ENCODE measurements around the gene LRRN4.

LRRN4 gene

GRCh38 chr20:6030453-6031080 is 23.3 kb downstream of the LRRN4 start:
- no peak for DNase-seq (ENCODE audit: low read depth in 2 of 2)

DNA sequence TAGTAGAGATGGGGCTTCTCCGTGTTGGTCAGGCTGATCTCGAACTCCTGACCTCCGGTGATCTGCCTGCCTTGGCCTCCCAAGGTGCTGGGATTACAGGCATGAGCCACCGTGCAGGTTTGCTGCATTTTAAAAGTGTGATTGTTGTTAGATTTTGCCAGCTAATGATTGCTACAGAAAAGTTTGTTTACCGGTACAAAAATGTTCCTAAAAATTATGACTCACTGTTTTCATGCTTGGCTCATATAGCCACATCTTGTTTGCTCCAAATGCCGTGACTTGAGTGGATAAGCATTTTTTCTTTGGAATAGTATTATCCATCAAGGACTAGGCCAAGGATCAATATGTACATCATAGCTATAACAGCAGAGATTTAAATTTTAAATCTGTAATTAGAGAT is 24.3 kb downstream of the LRRN4 start:
- DNase-seq (ENCODE audit: low read depth in 2 of 2) = no peak

- no peak for DNase-seq (ENCODE audit: low read depth in 2 of 2)
These were observed 25.0 kb downstream of the LRRN4 start for GRCh38 chr20:6028818-6029217.

DNA sequence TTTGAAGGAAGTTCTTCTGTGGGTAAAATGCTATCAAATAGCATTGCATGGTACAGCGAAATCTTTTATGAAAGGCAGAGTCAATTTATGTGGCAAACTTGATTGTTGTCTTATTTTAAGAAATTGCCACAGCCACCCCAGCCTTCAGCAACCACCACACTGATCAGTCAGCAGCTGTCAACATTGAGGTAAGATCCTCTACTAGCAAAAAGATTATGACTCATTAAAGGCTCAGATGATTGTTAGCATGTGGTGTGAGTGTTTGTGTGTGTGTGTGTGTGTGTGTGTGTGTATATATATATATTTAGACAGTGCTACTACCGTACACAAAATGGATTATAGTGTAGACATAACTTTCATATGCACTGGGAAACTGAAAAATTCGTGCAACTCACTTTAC is 27.8 kb downstream of the LRRN4 start:
- DNase-seq (ENCODE audit: low read depth in 2 of 2) = no peak

DNA sequence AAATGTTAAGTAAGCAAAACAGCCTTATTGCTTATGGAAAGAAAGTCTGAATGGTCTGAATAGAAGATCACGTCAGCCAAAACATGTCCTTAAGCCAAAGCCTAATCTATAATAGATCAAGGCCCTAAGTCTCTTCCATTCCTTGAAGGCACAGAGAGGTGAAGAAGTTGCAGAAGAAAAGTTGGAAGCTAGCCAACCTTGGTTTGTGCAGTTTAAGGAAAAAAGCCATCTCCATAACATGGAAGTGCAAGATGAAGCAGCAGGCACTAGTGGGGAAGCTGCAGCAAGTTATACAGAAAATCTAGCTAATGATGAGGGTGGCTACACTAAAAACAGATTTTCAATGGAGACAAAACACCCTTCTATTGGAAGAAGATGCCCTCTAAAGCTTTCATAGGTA is 29.1 kb downstream of the LRRN4 start:
- DNase-seq (ENCODE audit: low read depth in 2 of 2) = no peak

DNA sequence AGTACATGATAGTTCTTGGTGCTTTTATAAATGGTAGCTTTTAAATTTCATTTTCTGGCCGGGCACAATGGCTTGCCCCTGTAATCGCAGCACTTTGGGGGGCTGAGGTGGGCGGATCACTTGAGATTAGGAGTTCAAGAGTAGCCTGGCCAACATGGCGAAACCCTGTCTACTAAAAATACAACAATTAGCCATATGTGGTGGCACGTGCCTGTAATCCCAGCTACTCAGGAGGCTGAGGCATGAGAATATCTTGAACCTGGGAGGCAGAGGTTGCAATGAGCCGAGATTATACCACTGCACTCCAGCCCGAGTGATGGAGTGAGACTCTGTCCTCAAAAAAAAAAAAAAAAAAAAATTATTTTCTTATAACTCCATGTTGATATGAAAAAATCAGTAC is 36.0 kb downstream of the LRRN4 start:
- DNase-seq (ENCODE audit: low read depth in 2 of 2) = no peak

GRCh38 chr20:6017467-6017866 is 36.4 kb downstream of the LRRN4 start:
- no peak for DNase-seq (ENCODE audit: low read depth in 2 of 2)

- DNase-seq (ENCODE audit: low read depth in 2 of 2) = no peak
These were observed 38.9 kb downstream of the LRRN4 start for GRCh38 chr20:6014957-6015356.

DNA sequence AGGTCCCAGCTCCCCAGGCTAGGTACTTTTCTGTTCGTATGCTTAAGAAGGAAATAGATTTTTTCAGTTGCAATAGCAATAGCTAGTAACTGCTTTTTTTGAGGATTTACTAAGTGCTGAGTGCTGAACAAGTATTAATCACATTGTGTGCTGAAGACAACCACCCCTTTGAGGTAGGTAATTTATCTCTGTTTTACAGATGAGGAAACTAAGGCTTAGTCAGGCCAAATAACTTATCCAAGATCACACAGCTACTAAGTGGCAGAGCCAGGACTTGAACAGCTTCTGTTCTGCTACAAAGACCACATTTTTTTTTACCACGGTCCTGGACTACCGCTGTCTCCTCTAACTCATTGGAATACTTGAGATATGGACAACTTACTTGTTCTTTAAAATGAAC is 39.8 kb downstream of the LRRN4 start:
- no peak for DNase-seq (ENCODE audit: low read depth in 2 of 2)

- no peak for DNase-seq (ENCODE audit: low read depth in 2 of 2)
These were observed 41.7 kb downstream of the LRRN4 start for GRCh38 chr20:6012179-6012578.

- DNase-seq (ENCODE audit: low read depth in 2 of 2) = no peak
These were observed 45.6 kb downstream of the LRRN4 start for GRCh38 chr20:6008254-6008653.

GRCh38 chr20:6007529-6008103 is 46.2 kb downstream of the LRRN4 start:
- no peak for DNase-seq (ENCODE audit: low read depth in 2 of 2)

- no peak for DNase-seq (ENCODE audit: low read depth in 2 of 2)
These were observed 46.7 kb downstream of the LRRN4 start for GRCh38 chr20:6007094-6007528.

GRCh38 chr20:6006603-6006949 is 47.3 kb downstream of the LRRN4 start:
- DNase-seq (ENCODE audit: low read depth in 2 of 2) = no peak

DNA sequence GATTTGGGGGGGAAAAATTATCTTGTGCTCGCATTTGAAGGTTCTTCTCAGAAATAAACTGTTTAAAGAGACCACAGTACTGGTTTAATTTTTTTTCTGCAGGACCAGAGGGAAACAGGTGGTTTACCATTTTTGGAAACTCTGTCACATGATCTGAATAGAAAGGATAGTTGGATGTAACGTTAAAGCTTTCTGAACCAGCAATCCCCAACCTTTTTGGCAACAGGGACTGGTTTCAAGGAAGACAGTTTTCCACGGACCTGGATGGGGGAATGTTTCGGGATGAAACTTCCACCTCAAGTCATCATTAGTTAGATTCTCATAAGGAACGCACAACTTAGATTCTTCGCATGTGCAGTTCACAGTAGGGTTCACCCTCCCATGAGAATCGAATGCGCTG is 53.0 kb downstream of the LRRN4 start:
- DNase-seq (ENCODE audit: low read depth in 2 of 2) = no peak

GRCh38 chr20:5999783-6000182 is 54.1 kb downstream of the LRRN4 start:
- no peak for DNase-seq (ENCODE audit: low read depth in 2 of 2)

GRCh38 chr20:5996765-5997164 is 57.1 kb downstream of the LRRN4 start:
- DNase-seq (ENCODE audit: low read depth in 2 of 2) = no peak

DNA sequence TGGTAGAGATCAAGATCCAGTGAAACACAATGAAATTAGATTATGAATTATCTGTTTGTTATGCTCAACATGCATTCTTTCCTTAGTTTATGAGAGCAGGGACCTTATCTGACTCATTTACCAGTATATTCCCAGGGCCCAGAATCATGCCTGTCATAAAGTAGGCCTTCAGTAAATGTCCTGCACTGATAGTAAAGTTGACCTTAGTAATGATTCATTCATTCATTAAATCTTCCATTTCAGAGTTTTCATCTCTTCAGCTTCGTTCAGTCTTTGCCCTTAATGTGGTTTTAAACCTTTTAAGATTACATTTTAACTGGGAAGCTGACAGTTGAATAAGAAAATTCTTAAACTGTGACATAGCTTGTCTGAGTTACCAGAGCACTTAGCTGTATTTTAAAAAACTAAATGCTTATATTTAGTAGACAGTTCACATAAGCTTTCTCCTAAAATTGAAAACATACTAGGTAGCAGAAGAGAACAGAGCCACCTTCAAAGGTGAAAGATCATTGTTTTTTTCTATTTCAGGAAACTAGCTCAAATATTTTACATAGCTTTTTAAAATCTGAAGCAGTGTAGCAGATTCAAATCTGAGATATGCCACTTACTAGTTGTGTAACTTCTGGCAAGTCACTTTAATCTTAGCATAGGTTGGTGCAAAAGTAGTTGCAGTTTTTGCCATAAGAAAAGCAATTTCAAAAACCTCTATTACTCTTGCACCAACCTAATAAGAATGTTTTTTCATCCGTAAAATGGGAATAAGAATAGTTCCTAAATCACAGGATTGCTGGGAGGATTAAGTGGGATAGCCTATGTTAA is 62.0 kb downstream of the LRRN4 start:
- DNase-seq (ENCODE audit: low read depth in 2 of 2) = no peak

GRCh38 chr20:5990946-5991345 is 62.9 kb downstream of the LRRN4 start:
- no peak for DNase-seq (ENCODE audit: low read depth in 2 of 2)

Data from stimulated activated CD4-positive, alpha-beta T cell treated with anti-CD3 and anti-CD28 coated beads, Interleukin-12 subunit alpha, Interleukin-12 subunit beta, amount 100 ng/mL, for 24 hours (primary cell).